Measurements from ENCODE around the gene OR10H4.
"Not testable (repeated sequence)": the region's sequence is repeated elsewhere in the genome, so short reads cannot be mapped to it uniquely, and the experiment has no call there.

The OR10H4 gene

DNA sequence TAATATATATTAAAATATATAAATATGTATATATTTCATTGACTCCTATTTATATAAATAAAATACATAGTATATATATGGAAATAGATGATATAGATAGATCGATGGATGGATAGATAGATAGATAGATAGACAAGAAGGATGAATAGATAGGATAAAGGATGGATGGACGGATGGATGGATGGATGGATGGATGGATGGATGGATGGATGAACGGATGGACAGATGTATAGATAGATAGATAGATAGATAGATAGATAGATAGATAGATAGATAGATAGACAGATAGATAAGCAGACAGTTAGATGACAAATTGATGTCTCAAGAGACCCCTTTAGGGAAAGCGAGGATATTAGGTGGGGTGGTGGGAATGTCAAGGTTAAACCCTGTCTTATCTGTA, 29.6 kb upstream of the OR10H4 start:
- Histone ChIP-seq H3K4me3 (ENCODE audit: low read length) (no peak overlapping the region), H3K4me1 (ENCODE audit: control insufficient read depth, insufficient read depth, low read length) (no peaks in the 10 kb centered on the region), H3K27me3 (replicated peaks; ENCODE audit: control insufficient read depth, insufficient read depth, low read length) (peaks cover 8% of the 10 kb centered on the region), H3K9ac (ENCODE audit: low read length) (no peak overlapping the region), H3K36me3 (ENCODE audit: control insufficient read depth, insufficient read depth, low read length, severe bottlenecking) (no peaks in the 10 kb centered on the region), H3K9me3 (ENCODE audit: control insufficient read depth, low read length) (peaks cover 20% of the 10 kb centered on the region)
- no peak for DNase-seq (ENCODE audit: low read depth)

DNA sequence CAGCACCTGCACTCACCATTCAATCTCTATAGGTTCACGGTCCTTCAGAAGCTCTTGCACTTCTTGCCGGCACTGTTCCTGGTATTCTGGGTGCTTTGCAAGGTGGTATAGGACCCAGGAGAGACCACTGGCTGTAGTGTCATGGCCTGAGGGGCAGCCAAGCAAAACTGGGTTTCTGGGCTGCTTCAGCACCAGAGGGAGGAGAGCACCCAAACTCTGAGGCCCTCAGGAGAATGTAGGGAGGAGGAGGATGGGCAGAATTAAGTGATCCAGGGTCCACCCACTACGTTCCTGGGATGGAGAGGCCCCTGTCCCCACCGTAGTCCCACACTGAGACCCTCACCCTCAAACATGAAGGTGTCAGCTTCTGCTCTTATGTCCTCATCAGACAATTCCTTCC, 26.8 kb upstream of the OR10H4 start:
- Histone ChIP-seq H3K27me3 (replicated peaks; ENCODE audit: control insufficient read depth, insufficient read depth, low read length) (peaks cover 8% of the 10 kb centered on the region), H3K9ac (ENCODE audit: low read length) (no peak overlapping the region), H3K9me3 (ENCODE audit: control insufficient read depth, low read length) (peaks cover 4% of the 10 kb centered on the region), H3K36me3 (ENCODE audit: control insufficient read depth, insufficient read depth, low read length, severe bottlenecking) (no peaks in the 10 kb centered on the region), H3K4me1 (ENCODE audit: control insufficient read depth, insufficient read depth, low read length) (no peaks in the 10 kb centered on the region), H3K4me3 (ENCODE audit: low read length) (no peak overlapping the region)
- no peak for DNase-seq (ENCODE audit: low read depth)

- H3K9me3 ChIP-seq (ENCODE audit: control insufficient read depth, low read length): peaks cover 4% of the 10 kb centered on the region
- no peak for DNase-seq (ENCODE audit: low read depth)
- no peaks in the 10 kb centered on the region for H3K36me3 ChIP-seq (ENCODE audit: control insufficient read depth, insufficient read depth, low read length, severe bottlenecking)
- no peak overlapping the region for H3K9ac ChIP-seq (ENCODE audit: low read length)
- H3K4me3 ChIP-seq (ENCODE audit: low read length): no peak overlapping the region
- H3K27me3 ChIP-seq (replicated peaks; ENCODE audit: control insufficient read depth, insufficient read depth, low read length): peaks cover 8% of the 10 kb centered on the region
- H3K4me1 ChIP-seq (ENCODE audit: control insufficient read depth, insufficient read depth, low read length): no peaks in the 10 kb centered on the region
These were observed 25.1 kb upstream of the OR10H4 start for GRCh38 chr19:15923702-15924101.

DNA sequence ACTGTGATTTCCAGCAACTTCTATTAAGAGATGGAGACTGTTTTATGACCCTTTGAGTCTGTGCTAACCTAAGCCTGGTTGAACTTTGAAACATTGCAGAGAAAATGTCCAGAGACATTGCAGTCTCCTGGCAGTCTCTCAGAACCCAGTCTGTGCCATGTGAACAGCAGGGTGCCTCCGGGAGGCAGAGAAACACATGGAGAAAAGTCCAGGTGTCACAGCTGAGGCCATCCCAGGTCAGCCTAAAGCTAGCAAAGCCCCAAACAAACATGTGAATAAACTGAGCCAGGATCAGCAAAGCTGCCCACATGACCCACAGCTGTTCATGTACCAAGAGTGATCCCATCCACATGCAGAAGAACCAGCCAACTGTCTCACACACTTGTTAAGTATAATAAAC, 22.3 kb upstream of the OR10H4 start:
- Histone ChIP-seq H3K9ac (ENCODE audit: low read length) (no peak overlapping the region), H3K9me3 (ENCODE audit: control insufficient read depth, low read length) (peaks cover 4% of the 10 kb centered on the region), H3K4me1 (ENCODE audit: control insufficient read depth, insufficient read depth, low read length) (no peaks in the 10 kb centered on the region), H3K36me3 (ENCODE audit: control insufficient read depth, insufficient read depth, low read length, severe bottlenecking) (no peaks in the 10 kb centered on the region), H3K27me3 (replicated peaks; ENCODE audit: control insufficient read depth, insufficient read depth, low read length) (peaks cover 5% of the 10 kb centered on the region), H3K4me3 (ENCODE audit: low read length) (no peak overlapping the region)
- DNase-seq (ENCODE audit: low read depth): no peak

DNA sequence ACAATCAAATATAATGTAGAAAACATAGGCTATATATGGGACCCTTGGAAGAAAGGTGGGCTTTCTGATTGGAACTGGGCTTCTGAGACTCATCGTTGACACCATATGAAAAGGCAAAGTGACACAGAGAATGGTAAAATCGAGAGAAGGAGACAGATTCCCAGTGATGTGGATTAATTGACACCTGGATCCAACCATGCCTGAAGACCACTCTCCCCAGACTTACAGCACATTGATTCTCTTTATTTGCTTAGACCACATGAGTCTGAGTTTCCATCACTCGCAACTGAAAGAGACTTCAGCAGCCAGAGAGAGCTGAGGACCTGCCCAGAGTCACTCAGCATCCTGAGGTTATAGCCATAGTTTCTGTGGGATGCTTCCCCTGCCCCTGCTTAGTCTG, 20.5 kb upstream of the OR10H4 start:
- Histone ChIP-seq H3K4me1 (ENCODE audit: control insufficient read depth, insufficient read depth, low read length) (no peaks in the 10 kb centered on the region), H3K9me3 (ENCODE audit: control insufficient read depth, low read length) (peaks cover 4% of the 10 kb centered on the region)
- no peak for DNase-seq (ENCODE audit: low read depth)

GRCh38 chr19:15933761-15934331, 15.0 kb upstream of the OR10H4 start:
- H3K9ac ChIP-seq (ENCODE audit: low read length); H3K4me3 ChIP-seq (ENCODE audit: low read length); DNase-seq (ENCODE audit: low read depth); H3K36me3 ChIP-seq (ENCODE audit: control insufficient read depth, insufficient read depth, low read length, severe bottlenecking); H3K4me1 ChIP-seq (ENCODE audit: control insufficient read depth, insufficient read depth, low read length); H3K27me3 ChIP-seq (replicated peaks; ENCODE audit: control insufficient read depth, insufficient read depth, low read length): not testable (repeated sequence)
- peaks cover 12% of the 10 kb centered on the region for H3K9me3 ChIP-seq (ENCODE audit: control insufficient read depth, low read length)

More for the DNA sequence above, 20.5 kb upstream of the OR10H4 start:
- H3K4me3 ChIP-seq (ENCODE audit: low read length): no peak overlapping the region
- H3K36me3 ChIP-seq (ENCODE audit: control insufficient read depth, insufficient read depth, low read length, severe bottlenecking): no peaks in the 10 kb centered on the region
- H3K27me3 ChIP-seq (replicated peaks; ENCODE audit: control insufficient read depth, insufficient read depth, low read length): peaks cover 5% of the 10 kb centered on the region
- H3K9ac ChIP-seq (ENCODE audit: low read length): no peak overlapping the region

DNA sequence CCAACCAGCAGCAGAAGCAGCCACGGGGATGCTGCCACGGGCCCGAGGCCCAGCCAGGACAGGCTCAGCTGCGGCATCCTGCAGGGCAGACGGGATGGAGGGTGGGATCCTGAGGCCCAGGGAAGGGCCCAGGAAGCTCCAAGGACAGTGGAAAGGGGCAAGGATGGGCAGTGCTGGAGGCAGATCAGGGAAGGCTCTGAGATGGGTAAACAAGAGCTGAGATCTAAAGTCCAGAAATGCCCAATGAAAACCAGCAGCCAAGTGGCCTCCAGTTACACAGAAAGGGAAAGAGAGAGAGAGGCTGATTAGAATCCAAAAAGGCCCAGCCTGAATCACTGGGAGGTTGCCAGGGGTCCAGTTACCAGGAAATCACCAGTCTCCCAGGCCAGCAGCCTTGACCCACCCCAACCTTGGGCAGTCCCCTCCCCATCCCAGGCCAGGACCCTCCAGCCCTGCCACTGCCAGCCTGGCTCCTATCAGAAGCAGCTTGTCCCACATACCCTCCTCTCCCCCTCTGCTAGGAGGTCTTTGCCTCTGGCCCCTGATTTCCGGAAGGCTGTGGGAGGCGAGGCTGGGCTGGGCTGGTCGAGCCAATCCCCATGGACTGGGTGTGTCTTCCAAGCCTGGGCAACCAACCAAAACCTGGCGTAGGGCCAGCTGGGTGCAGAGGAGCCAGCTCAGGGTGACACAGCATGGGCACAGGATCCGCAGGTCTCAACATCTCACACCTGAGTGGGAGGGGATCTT, 14.3 kb upstream of the OR10H4 start, which contains the start of gene CYP4F11:
Gene CYP4F11, minus strand, starts transcription at position 198 of the 747 bp plus-strand sequence. Its CDS starts 121 bp downstream, at position 77.
- H3K9me3 ChIP-seq (ENCODE audit: control insufficient read depth, low read length): peaks cover 12% of the 10 kb centered on the region
- no peaks in the 10 kb centered on the region for H3K4me1 ChIP-seq (ENCODE audit: control insufficient read depth, insufficient read depth, low read length)
- no peak within 1 kb of the TSS for H3K9ac ChIP-seq (ENCODE audit: low read length)
- no peaks in the 10 kb centered on the region for H3K36me3 ChIP-seq (ENCODE audit: control insufficient read depth, insufficient read depth, low read length, severe bottlenecking)
- H3K4me3 ChIP-seq (ENCODE audit: low read length): no peak within 1 kb of the TSS
- DNase-seq (ENCODE audit: low read depth): no peak
- no peaks in the 10 kb centered on the region for H3K27me3 ChIP-seq (replicated peaks; ENCODE audit: control insufficient read depth, insufficient read depth, low read length)

DNA sequence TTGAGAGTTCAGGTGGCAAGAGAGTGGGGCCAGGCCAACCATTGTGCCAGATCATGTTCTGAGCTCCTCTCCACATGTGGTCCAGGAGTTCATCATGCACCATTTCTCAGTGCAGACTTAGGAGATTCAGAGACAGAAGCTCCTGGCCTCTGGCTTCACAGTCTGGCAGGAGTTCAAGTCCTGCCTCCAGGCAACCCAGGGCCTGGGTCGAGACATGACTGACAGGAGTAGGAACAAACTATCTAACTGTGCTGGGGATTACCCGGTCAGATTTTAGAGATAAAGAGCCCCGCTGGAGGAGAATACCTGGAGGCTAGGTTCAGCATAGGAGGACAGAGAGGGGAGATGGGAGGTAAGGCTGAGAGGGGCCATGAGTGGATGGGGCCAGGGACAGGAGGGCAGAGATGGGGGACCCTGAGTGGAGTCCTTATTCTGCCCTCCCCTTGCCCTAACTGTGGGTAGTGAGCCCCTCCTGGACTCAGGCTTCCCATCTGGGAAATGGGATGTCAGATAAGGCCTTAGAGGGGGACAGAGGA, 13.6 kb upstream of the OR10H4 start:
- H3K9me3 ChIP-seq (ENCODE audit: control insufficient read depth, low read length): peaks cover 12% of the 10 kb centered on the region
- no peaks in the 10 kb centered on the region for H3K4me1 ChIP-seq (ENCODE audit: control insufficient read depth, insufficient read depth, low read length)
- no peaks in the 10 kb centered on the region for H3K27me3 ChIP-seq (replicated peaks; ENCODE audit: control insufficient read depth, insufficient read depth, low read length)
- no peak overlapping the region for H3K9ac ChIP-seq (ENCODE audit: low read length)
- H3K36me3 ChIP-seq (ENCODE audit: control insufficient read depth, insufficient read depth, low read length, severe bottlenecking): no peaks in the 10 kb centered on the region
- no peak overlapping the region for H3K4me3 ChIP-seq (ENCODE audit: low read length)
- DNase-seq (ENCODE audit: low read depth): no peak

DNA sequence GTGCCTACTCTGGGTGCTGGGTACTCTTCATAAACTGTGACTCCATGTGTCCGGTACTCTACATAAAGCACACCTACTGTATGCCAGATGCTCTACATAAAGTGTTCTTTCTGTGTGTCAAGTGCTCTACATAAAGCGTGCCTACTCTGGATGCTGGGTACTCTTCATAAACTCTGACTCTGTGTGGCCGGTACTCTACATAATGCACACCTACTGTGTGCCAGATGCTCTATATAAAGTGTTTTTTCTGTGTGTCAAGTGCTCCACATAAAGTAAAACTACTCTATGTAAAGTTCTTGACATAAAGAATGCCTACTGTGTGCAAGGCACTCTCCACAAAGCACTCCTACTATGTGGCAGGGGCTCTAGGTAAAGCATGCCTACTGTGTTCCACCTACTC, 12.6 kb upstream of the OR10H4 start:
- Histone ChIP-seq H3K4me3 (ENCODE audit: low read length) (no peak overlapping the region), H3K9me3 (ENCODE audit: control insufficient read depth, low read length) (peaks cover 12% of the 10 kb centered on the region), H3K27me3 (replicated peaks; ENCODE audit: control insufficient read depth, insufficient read depth, low read length) (no peaks in the 10 kb centered on the region), H3K4me1 (ENCODE audit: control insufficient read depth, insufficient read depth, low read length) (no peaks in the 10 kb centered on the region), H3K36me3 (ENCODE audit: control insufficient read depth, insufficient read depth, low read length, severe bottlenecking) (no peaks in the 10 kb centered on the region), H3K9ac (ENCODE audit: low read length) (no peak overlapping the region)
- DNase-seq (ENCODE audit: low read depth): no peak

DNA sequence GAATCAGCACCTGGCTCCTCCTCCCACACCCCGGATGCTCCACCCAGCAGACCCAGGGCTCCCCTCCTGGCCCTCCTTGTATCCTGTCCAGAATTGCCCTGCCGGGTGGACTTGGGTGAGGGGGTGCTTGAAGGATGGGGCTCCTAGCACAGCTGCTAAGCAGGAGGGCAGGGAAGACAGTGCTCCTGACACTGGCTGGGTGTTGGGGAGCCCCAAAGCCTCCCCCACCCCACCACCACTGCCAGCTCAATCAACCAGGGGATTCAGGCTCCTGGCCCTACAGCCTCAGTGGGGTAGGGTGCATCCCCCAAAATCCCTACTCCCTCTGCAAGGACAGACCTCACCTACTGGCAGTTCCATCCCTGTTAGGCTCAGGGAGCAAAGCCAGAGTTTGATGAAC, 11.9 kb upstream of the OR10H4 start:
- H3K27me3 ChIP-seq (replicated peaks; ENCODE audit: control insufficient read depth, insufficient read depth, low read length): no peaks in the 10 kb centered on the region
- no peak overlapping the region for H3K4me3 ChIP-seq (ENCODE audit: low read length)
- H3K9me3 ChIP-seq (ENCODE audit: control insufficient read depth, low read length): peaks cover 12% of the 10 kb centered on the region
- no peaks in the 10 kb centered on the region for H3K36me3 ChIP-seq (ENCODE audit: control insufficient read depth, insufficient read depth, low read length, severe bottlenecking)
- H3K9ac ChIP-seq (ENCODE audit: low read length): no peak overlapping the region
- no peaks in the 10 kb centered on the region for H3K4me1 ChIP-seq (ENCODE audit: control insufficient read depth, insufficient read depth, low read length)
- DNase-seq (ENCODE audit: low read depth): no peak

- no peaks in the 10 kb centered on the region for H3K36me3 ChIP-seq (ENCODE audit: control insufficient read depth, insufficient read depth, low read length, severe bottlenecking)
- H3K4me3 ChIP-seq (ENCODE audit: low read length): no peak overlapping the region
- H3K4me1 ChIP-seq (ENCODE audit: control insufficient read depth, insufficient read depth, low read length): no peaks in the 10 kb centered on the region
- H3K27me3 ChIP-seq (replicated peaks; ENCODE audit: control insufficient read depth, insufficient read depth, low read length): no peaks in the 10 kb centered on the region
- peaks cover 12% of the 10 kb centered on the region for H3K9me3 ChIP-seq (ENCODE audit: control insufficient read depth, low read length)
- no peak for DNase-seq (ENCODE audit: low read depth)
- H3K9ac ChIP-seq (ENCODE audit: low read length): no peak overlapping the region
These were observed 11.0 kb upstream of the OR10H4 start for GRCh38 chr19:15937771-15938170.
